ENCODE measurements around the gene TANC1.

The TANC1 gene

DNA sequence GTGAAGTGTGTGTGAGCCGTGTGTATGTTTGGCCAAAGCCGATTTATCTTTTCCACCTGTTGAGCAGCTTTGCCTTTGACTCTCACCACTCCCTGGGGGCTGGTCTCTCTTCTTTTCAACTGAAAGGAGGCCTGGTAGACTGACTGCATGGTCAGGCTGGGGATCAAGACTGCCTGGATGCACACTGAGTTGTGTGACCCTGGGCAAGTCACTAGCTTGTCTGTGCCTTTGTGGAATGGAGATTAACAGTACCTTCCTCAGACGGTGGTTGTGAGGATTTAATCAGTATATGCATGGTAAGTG lies 85.5 kb downstream of the TANC1 start:
- no peaks in the 10 kb centered on the region for H3K27me3 ChIP-seq
- no peak for TF ChIP-seq CTCF (IDR thresholded peaks at IDR 0.05)
- H3K4me3 ChIP-seq (ENCODE audit: low read depth in 1 of 2, low read length in 1 of 2), result no peak overlapping the region
- H3K36me3 ChIP-seq, result no peaks in the 10 kb centered on the region
- no peaks in the 10 kb centered on the region for H3K4me1 ChIP-seq (ENCODE audit: control insufficient read depth in 1 of 2, insufficient read depth in 1 of 2, low read depth in 1 of 2, low read length in 1 of 2)
- H3K27ac ChIP-seq, result no peak overlapping the region
- no peaks in the 10 kb centered on the region for H3K9me3 ChIP-seq

GRCh38 chr2:159054985-159055384 lies 86.5 kb downstream of the TANC1 start:
- Histone ChIP-seq H3K4me3 (ENCODE audit: low read depth in 1 of 2, low read length in 1 of 2) (no peak overlapping the region), H3K27me3 (no peaks in the 10 kb centered on the region), H3K4me1 (ENCODE audit: control insufficient read depth in 1 of 2, insufficient read depth in 1 of 2, low read depth in 1 of 2, low read length in 1 of 2) (no peaks in the 10 kb centered on the region), H3K27ac (no peak overlapping the region), H3K9me3 (no peaks in the 10 kb centered on the region), H3K36me3 (no peaks in the 10 kb centered on the region)
- no peak for TF ChIP-seq CTCF (IDR thresholded peaks at IDR 0.05)

- Histone ChIP-seq H3K4me1 (ENCODE audit: control insufficient read depth in 1 of 2, insufficient read depth in 1 of 2, low read depth in 1 of 2, low read length in 1 of 2) (no peaks in the 10 kb centered on the region), H3K36me3 (no peaks in the 10 kb centered on the region), H3K9me3 (no peaks in the 10 kb centered on the region), H3K27ac (no peak overlapping the region), H3K4me3 (ENCODE audit: low read depth in 1 of 2, low read length in 1 of 2) (no peak overlapping the region), H3K27me3 (no peaks in the 10 kb centered on the region)
- no peak for TF ChIP-seq CTCF (IDR thresholded peaks at IDR 0.05)
Measured at GRCh38 chr2:159060518-159060917, 92.1 kb downstream of the TANC1 start.

- Histone ChIP-seq H3K9me3 (no peaks in the 10 kb centered on the region), H3K4me1 (ENCODE audit: control insufficient read depth in 1 of 2, insufficient read depth in 1 of 2, low read depth in 1 of 2, low read length in 1 of 2) (no peaks in the 10 kb centered on the region), H3K27ac (no peak overlapping the region), H3K27me3 (no peaks in the 10 kb centered on the region), H3K36me3 (no peaks in the 10 kb centered on the region), H3K4me3 (ENCODE audit: low read depth in 1 of 2, low read length in 1 of 2) (no peak overlapping the region)
- no peak for TF ChIP-seq CTCF (IDR thresholded peaks at IDR 0.05)
Measured at GRCh38 chr2:159063677-159064076, 95.2 kb downstream of the TANC1 start.

DNA sequence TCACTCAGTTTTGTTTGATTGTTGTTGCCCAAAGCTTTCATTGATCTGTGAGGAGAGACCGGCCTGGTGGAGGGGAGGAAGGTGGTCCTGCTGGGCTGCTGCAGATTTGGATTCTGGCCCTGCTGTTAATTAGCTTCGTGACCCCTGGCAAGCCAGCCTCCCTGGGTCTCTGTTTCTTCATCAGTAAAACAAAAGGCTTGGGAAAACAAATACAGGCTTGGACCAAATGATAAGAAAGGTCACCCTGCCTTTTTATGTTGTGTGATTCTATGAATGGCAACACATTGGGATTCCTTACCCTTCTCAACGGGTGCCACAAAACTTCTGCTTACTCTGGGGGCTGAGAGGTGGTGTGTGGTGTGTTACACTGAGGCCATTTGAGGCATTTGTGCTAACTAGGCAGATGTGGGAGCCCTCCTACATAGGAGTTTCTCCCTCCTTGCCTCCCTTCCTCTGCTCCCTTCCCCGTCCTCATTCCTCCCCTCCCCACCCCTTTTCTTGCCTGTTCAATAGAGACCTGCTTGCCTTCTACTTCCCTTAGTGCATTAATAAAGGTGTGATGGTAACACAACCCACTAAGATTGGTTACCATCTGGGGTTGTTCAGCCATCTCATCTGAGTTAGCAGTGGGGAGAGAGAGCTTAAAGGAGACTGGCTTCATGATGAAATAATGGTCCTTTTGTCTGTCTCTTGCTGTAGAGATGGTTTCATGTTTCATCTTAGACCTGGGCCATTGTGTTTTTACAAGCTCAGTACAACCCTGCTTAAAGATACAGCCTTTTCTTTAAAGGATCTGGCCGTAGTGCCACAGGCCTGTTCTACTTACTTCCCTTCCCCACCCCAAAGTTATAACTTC lies 96.2 kb downstream of the TANC1 start:
- no peaks in the 10 kb centered on the region for H3K4me1 ChIP-seq (ENCODE audit: control insufficient read depth in 1 of 2, insufficient read depth in 1 of 2, low read depth in 1 of 2, low read length in 1 of 2)
- H3K27ac ChIP-seq, result no peak overlapping the region
- H3K36me3 ChIP-seq, result no peaks in the 10 kb centered on the region
- TF ChIP-seq CTCF (IDR thresholded peaks at IDR 0.05), result no peak
- no peaks in the 10 kb centered on the region for H3K27me3 ChIP-seq
- H3K9me3 ChIP-seq, result no peaks in the 10 kb centered on the region
- no peak overlapping the region for H3K4me3 ChIP-seq (ENCODE audit: low read depth in 1 of 2, low read length in 1 of 2)
